Spleen (tissue), 11 donors: ENCODE data around the gene C14orf180. TPM values are rescaled to one million over a fixed set of nuclear protein-coding genes. Genes with fewer than 3 reads are reported as not detected.

Experiments used
- DNase-seq: peaks from one replicate; pipeline ENCODE4 v3.0.0-alpha.2; 2020
- H3K27ac ChIP-seq, 8 donors: fragments of 200-600 bp; sonication (generic) in 7 of 8; 1 replicate in 4 of 8; 2 replicates in 4 of 8; pipeline versions ENCODE4 v1.5.0 to v1.8.0; 2016 to 2021; ENCODE audit warnings: inconsistent platforms in 4 of 8, mild to moderate bottlenecking in 4 of 8, moderate library complexity in 1 of 8
- H3K27me3 ChIP-seq, 7 donors: fragments of 200-600 bp; sonication (generic) in 6 of 7; replicated peaks in 1 of 7; 1 replicate in 4 of 7; 2 replicates in 3 of 7; pipeline versions ENCODE4 v1.5.0 to v1.8.0; 2016 to 2021; ENCODE audit warnings: inconsistent platforms in 3 of 7, mild to moderate bottlenecking in 1 of 7
- H3K36me3 ChIP-seq, 6 donors: fragments of 200-600 bp; sonication (generic) in 5 of 6; 1 replicate in 4 of 6; 2 replicates in 2 of 6; pipeline versions ENCODE4 v1.5.0 to v1.8.0; 2016 to 2021; ENCODE audit warnings: inconsistent platforms in 2 of 6
- H3K4me1 ChIP-seq, 6 donors: fragments of 200-600 bp; sonication (generic) in 5 of 6; 1 replicate in 3 of 6; 2 replicates in 3 of 6; pipeline versions ENCODE4 v1.5.0 to v1.8.0; 2016 to 2021; ENCODE audit warnings: inconsistent platforms in 3 of 6
- H3K4me3 ChIP-seq, 8 donors: fragments of 200-600 bp; sonication (generic) in 7 of 8; 1 replicate in 4 of 8; 2 replicates in 4 of 8; pipeline versions ENCODE4 v1.5.0 to v1.8.0; 2016 to 2021; ENCODE audit warnings: inconsistent platforms in 4 of 8, mild to moderate bottlenecking in 4 of 8, moderate library complexity in 2 of 8
- H3K9me3 ChIP-seq, 8 donors: fragments of 200-600 bp; sonication (generic) in 7 of 8; 1 replicate in 4 of 8; 2 replicates in 4 of 8; pipeline versions ENCODE4 v1.5.0 to v1.8.0; 2016 to 2021; ENCODE audit warnings: inconsistent platforms in 4 of 8
- CTCF ChIP-seq, 11 experiments: fragments of 200-600 bp in 7 of 11; fragments of 450-650 bp in 4 of 11; sonication (generic) in 4 of 11; IDR thresholded peaks in 8 of 11; conservative IDR thresholded peaks in 3 of 11; 1 replicate in 7 of 11; 2 replicates in 4 of 11; pipeline versions ENCODE4 v1.4.0 to v1.8.0; 2016 to 2021; ENCODE audit warnings: antibody characterized with exemption in 11 of 11, inconsistent platforms in 4 of 11, mild to moderate bottlenecking in 1 of 11
- POLR2A ChIP-seq, 3 donors: fragments of 450-650 bp; IDR thresholded peaks; one replicate each; pipeline ENCODE4 v1.5.1; 2017; ENCODE audit warnings: antibody characterized with exemption in 3 of 3, mild to moderate bottlenecking in 1 of 3
- POLR2AphosphoS5 ChIP-seq, 3 donors: sonication (generic); formaldehyde crosslinking; IDR thresholded peaks; one replicate each; pipeline ENCODE4 v1.5.1; 2017; ENCODE audit warnings: antibody characterized with exemption in 3 of 3
- WGBS, 5 donors: extraction: QIAGEN DNeasy Blood & Tissue Kit in 3 of 5; methylation state at CpG; one replicate each; pipeline versions ENCODE4 v1.1.5 to v1.1.7; 2013 to 2018; 5-methylcytosine and 5-hydroxymethylcytosine counted together
- intact Hi-C: fragments of 100-400 bp; cut with DNase I; formaldehyde crosslinking; loops from one replicate; pipeline ENCODE4 v1.15.0; 2023; ENCODE audit warnings: low total_unique reads
- polyA plus RNA-seq, 3 donors: library from polyadenylated mRNA; stranded (reverse); fragments of 200-250 nt; gene quantifications; one replicate each; pipeline ENCODE4 v1.2.1, GENCODE V29; 2013
- total RNA-seq, 7 donors: library from RNA; depleted of rRNA in 3 of 7; stranded (reverse); fragments of >200 nt in 3 of 7; fragmentation: NEBNext Ultra II Directional in 4 of 7; extraction: Animal tissue kit (Norgen Biotek cat#: 25700) in 4 of 7; gene quantifications; one replicate each; pipeline versions ENCODE4 v1.1.0 to v1.2.1, GENCODE V29; 2016 to 2021
- donor health status: healthy with polysubstance abuse.
- donor health status: DM: no; HTN: no; CAD: no; lungs with moderate emphysema.
- donor health status: DM: no; HTN: no; CAD: no.
- donor health status: Bipolar disorder and iron deficiency.
- donor health status: healthy.
- donor health status: DM: no; HTN: no; CAD: no.
- donor health status: DM: yes; HTN: yes; CAD: no.

Gene C14orf180
- total and polyA plus RNA-seq, 10 donors, result 0.17 to 0.70 (median 0.28) TPM; not detected in 5

- H3K4me3 ChIP-seq, result no peak overlapping the region
- no peaks in the 10 kb centered on the region for H3K4me1 ChIP-seq
- H3K36me3 ChIP-seq, result no peaks in the 10 kb centered on the region
- H3K27ac ChIP-seq, result no peak overlapping the region
- no peak for DNase-seq
- peaks cover 0 to 58% (median 9%) of the 10 kb centered on the region in 7 donors for H3K27me3 ChIP-seq
- no peak for TF ChIP-seq POLR2AphosphoS5 (IDR thresholded peaks at IDR 0.05)
- no peak for TF ChIP-seq CTCF (IDR thresholded peaks at IDR 0.05 in 8 of 11, conservative IDR thresholded peaks at IDR 0.05 in 3 of 11)
- no peak for TF ChIP-seq POLR2A (IDR thresholded peaks at IDR 0.05)
- intact Hi-C loops, result no loop called here
- 49 to 70% (median 57%) methylated on average over 4 of the region's 4 CpGs for WGBS, 5 donors
- H3K9me3 ChIP-seq, result no peaks in the 10 kb centered on the region
Observed at GRCh38 chr14:104614126-104614812, 34.7 kb downstream of the C14orf180 start.

- no peak for TF ChIP-seq POLR2AphosphoS5 (IDR thresholded peaks at IDR 0.05)
- H3K27me3 ChIP-seq, result peaks cover 0 to 35% (median 0%) of the 10 kb centered on the region in 7 donors
- H3K36me3 ChIP-seq, result no peaks in the 10 kb centered on the region
- H3K9me3 ChIP-seq, result peaks cover 0 to 42% (median 35%) of the 10 kb centered on the region in 8 donors
- H3K27ac ChIP-seq, result no peak overlapping the region
- WGBS, 5 donors, result 44 to 72% (median 62%) methylated on average over 4 to 5 of the region's 5 CpGs
- H3K4me1 ChIP-seq, result no peaks in the 10 kb centered on the region
- no peak overlapping the region for H3K4me3 ChIP-seq
- intact Hi-C loops, result no loop called here
- no peak for DNase-seq
Observed at GRCh38 chr14:104624939-104625338, 45.4 kb downstream of the C14orf180 start.

- Histone ChIP-seq H3K4me3 (no peak overlapping the region), H3K4me1 (no peaks in the 10 kb centered on the region), H3K27me3 (peaks cover 0 to 46% (median 0%) of the 10 kb centered on the region in 7 donors), H3K9me3 (peaks cover 0 to 24% (median 21%) of the 10 kb centered on the region in 8 donors), H3K36me3 (no peaks in the 10 kb centered on the region), H3K27ac (no peak overlapping the region)
- no peak for TF ChIP-seq POLR2A (IDR thresholded peaks at IDR 0.05)
- no peak for TF ChIP-seq POLR2AphosphoS5 (IDR thresholded peaks at IDR 0.05)
- no peak for TF ChIP-seq CTCF (IDR thresholded peaks at IDR 0.05 in 8 of 11, conservative IDR thresholded peaks at IDR 0.05 in 3 of 11)
- DNase-seq, result no peak
- intact Hi-C loops, result loop anchor here (10.0 kb wide), 1 partner anchor 558 kb away; no protein-coding TSS in a partner anchor
- 73 to 85% (median 83%) methylated on average over 9 of the region's 9 CpGs for WGBS, 5 donors
Observed at GRCh38 chr14:104632781-104633180, 53.2 kb downstream of the C14orf180 start.

- peaks cover 0 to 16% (median 14%) of the 10 kb centered on the region in 8 donors for H3K9me3 ChIP-seq
- no peak for TF ChIP-seq POLR2AphosphoS5 (IDR thresholded peaks at IDR 0.05)
- TF ChIP-seq CTCF (IDR thresholded peaks at IDR 0.05 in 8 of 11, conservative IDR thresholded peaks at IDR 0.05 in 3 of 11), result no peak
- no peak for TF ChIP-seq POLR2A (IDR thresholded peaks at IDR 0.05)
- peaks cover 0 to 46% (median 0%) of the 10 kb centered on the region in 7 donors for H3K27me3 ChIP-seq
- DNase-seq, result no peak
- intact Hi-C loops, result loop anchor here (10.0 kb wide), 1 partner anchor 559 kb away; no protein-coding TSS in a partner anchor
- H3K36me3 ChIP-seq, result no peaks in the 10 kb centered on the region
- 75 to 78% (median 75%) methylated on average over 17 to 24 of the region's 24 CpGs for WGBS, 5 donors
- H3K4me3 ChIP-seq, result no peak overlapping the region
- no peaks in the 10 kb centered on the region for H3K4me1 ChIP-seq
- H3K27ac ChIP-seq, result no peak overlapping the region
Observed at GRCh38 chr14:104633276-104634137, 53.9 kb downstream of the C14orf180 start.
